GF-D8 (cell line): ENCODE data around the gene SLC16A9.

Experiments
- DNase-seq: peaks from one replicate; lab custom pipeline; 2025; lab: John Stamatoyannopoulos, UW

Gene SLC16A9

GRCh38 chr10:59628456-59628855 is 81.2 kb downstream of the SLC16A9 start:
- no peak for DNase-seq

- DNase-seq: no peak
These were observed 82.2 kb downstream of the SLC16A9 start for GRCh38 chr10:59627366-59628018.

- no peak for DNase-seq
These were observed 83.2 kb downstream of the SLC16A9 start for GRCh38 chr10:59626523-59626869.

- peak; percentile 11 for DNase-seq
These were observed 83.7 kb downstream of the SLC16A9 start for GRCh38 chr10:59625721-59626522.

GRCh38 chr10:59624951-59625350 is 84.7 kb downstream of the SLC16A9 start:
- no peak for DNase-seq

GRCh38 chr10:59624136-59624535 is 85.5 kb downstream of the SLC16A9 start:
- DNase-seq: no peak

GRCh38 chr10:59623133-59624121 is 86.2 kb downstream of the SLC16A9 start:
- no peak for DNase-seq

GRCh38 chr10:59622320-59623132 is 87.1 kb downstream of the SLC16A9 start:
- DNase-seq: no peak

- no peak for DNase-seq
These were observed 87.9 kb downstream of the SLC16A9 start for GRCh38 chr10:59621771-59622170.

GRCh38 chr10:59618666-59619065 is 91.0 kb downstream of the SLC16A9 start:
- DNase-seq: no peak

- no peak for DNase-seq
These were observed 91.7 kb downstream of the SLC16A9 start for GRCh38 chr10:59617996-59618395.

- no peak for DNase-seq
These were observed 98.6 kb downstream of the SLC16A9 start for GRCh38 chr10:59611048-59611447.

GRCh38 chr10:59607970-59608369 is 101.7 kb downstream of the SLC16A9 start:
- no peak for DNase-seq

- DNase-seq: no peak
These were observed 103.1 kb downstream of the SLC16A9 start for GRCh38 chr10:59606551-59606961.

- no peak for DNase-seq
These were observed 107.7 kb downstream of the SLC16A9 start for GRCh38 chr10:59601985-59602384.
